Activated naive CD4-positive, alpha-beta T cell treated with anti-CD3 and anti-CD28 coated beads, Interleukin-2, amount 50 U/mL, for 24 hours (primary cell): ENCODE data around the gene GDPD5.

Experiments
- H3K27ac Mint-ChIP-seq: one replicate; pipeline ENCODE4 v1.8.0; 2021; ENCODE audit warnings: mild to moderate bottlenecking, mixed read lengths
- H3K27me3 Mint-ChIP-seq: one replicate; pipeline ENCODE4 v1.8.0; 2021; ENCODE audit warnings: mixed read lengths
- H3K36me3 Mint-ChIP-seq: one replicate; pipeline ENCODE4 v1.8.0; 2021; ENCODE audit warnings: mixed read lengths
- H3K4me1 Mint-ChIP-seq: one replicate; pipeline ENCODE4 v1.8.0; 2021; ENCODE audit warnings: mixed read lengths
- H3K4me3 Mint-ChIP-seq: one replicate; pipeline ENCODE4 v1.8.0; 2021; ENCODE audit warnings: mild to moderate bottlenecking, mixed read lengths
- H3K9me3 Mint-ChIP-seq: one replicate; pipeline ENCODE4 v1.8.0; 2021; ENCODE audit warnings: mixed read lengths

Gene GDPD5

GRCh38 chr11:75468534-75469340, 57.0 kb downstream of the GDPD5 start:
- Mint-ChIP-seq H3K27ac (no peak overlapping the region), H3K36me3 (no peaks in the 10 kb centered on the region), H3K9me3 (no peaks in the 10 kb centered on the region), H3K4me1 (no peaks in the 10 kb centered on the region), H3K27me3 (no peaks in the 10 kb centered on the region), H3K4me3 (no peak overlapping the region)

DNA sequence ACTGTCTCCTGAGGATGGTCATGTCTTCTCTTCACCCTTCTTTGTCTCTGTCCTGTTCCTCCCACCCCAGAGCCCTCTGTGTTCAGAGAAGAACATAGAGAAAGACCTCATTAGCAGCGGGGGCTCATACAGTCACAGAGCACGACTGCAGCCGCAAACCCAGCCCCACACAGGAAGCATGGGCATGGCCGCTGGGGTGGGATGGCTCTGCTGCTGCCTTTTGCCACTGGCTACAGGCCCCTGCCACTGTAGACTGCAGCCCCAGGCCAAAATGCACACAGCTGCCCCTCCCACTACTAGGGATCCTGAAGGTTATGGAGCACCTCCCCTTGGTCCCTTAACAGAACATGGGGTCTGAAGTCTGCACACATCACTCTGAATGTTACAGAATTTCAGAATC, 57.9 kb downstream of the GDPD5 start:
- H3K9me3 Mint-ChIP-seq = no peaks in the 10 kb centered on the region
- H3K4me1 Mint-ChIP-seq = no peaks in the 10 kb centered on the region
- H3K36me3 Mint-ChIP-seq = no peaks in the 10 kb centered on the region
- H3K27ac Mint-ChIP-seq = no peak overlapping the region
- no peaks in the 10 kb centered on the region for H3K27me3 Mint-ChIP-seq
- H3K4me3 Mint-ChIP-seq = no peak overlapping the region

DNA sequence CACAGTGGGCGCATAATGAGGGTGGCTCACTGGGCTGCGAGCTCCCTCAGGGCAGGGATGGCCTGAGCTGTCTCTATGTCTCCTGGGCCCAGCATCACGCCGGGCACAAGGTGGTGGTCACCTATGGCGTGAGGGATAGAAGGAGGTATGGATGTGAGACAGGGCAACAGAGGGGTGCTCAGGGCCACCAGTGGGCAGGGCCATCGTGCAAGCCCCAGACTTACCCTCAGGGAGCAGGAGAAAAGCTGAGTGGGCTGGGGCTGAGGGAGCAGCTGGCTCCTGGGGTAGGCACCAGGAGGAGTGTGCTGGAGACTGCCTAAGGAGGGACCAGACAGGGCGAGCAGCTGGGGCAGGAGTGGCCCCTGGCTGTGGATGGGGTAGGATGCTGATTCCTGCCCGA, 58.4 kb downstream of the GDPD5 start:
- Mint-ChIP-seq H3K4me1 (no peaks in the 10 kb centered on the region), H3K36me3 (no peaks in the 10 kb centered on the region), H3K27ac (no peak overlapping the region), H3K27me3 (no peaks in the 10 kb centered on the region), H3K9me3 (no peaks in the 10 kb centered on the region), H3K4me3 (no peak overlapping the region)

GRCh38 chr11:75465701-75466531, 59.8 kb downstream of the GDPD5 start:
- H3K9me3 Mint-ChIP-seq = no peaks in the 10 kb centered on the region
- no peaks in the 10 kb centered on the region for H3K36me3 Mint-ChIP-seq
- H3K4me1 Mint-ChIP-seq = no peaks in the 10 kb centered on the region
- no peaks in the 10 kb centered on the region for H3K27me3 Mint-ChIP-seq
- H3K27ac Mint-ChIP-seq = no peak overlapping the region
- no peak overlapping the region for H3K4me3 Mint-ChIP-seq

GRCh38 chr11:75463106-75463774, 62.5 kb downstream of the GDPD5 start:
- Mint-ChIP-seq H3K27ac (no peak overlapping the region), H3K4me3 (no peak overlapping the region), H3K36me3 (no peaks in the 10 kb centered on the region), H3K9me3 (no peaks in the 10 kb centered on the region), H3K27me3 (no peaks in the 10 kb centered on the region), H3K4me1 (no peaks in the 10 kb centered on the region)

DNA sequence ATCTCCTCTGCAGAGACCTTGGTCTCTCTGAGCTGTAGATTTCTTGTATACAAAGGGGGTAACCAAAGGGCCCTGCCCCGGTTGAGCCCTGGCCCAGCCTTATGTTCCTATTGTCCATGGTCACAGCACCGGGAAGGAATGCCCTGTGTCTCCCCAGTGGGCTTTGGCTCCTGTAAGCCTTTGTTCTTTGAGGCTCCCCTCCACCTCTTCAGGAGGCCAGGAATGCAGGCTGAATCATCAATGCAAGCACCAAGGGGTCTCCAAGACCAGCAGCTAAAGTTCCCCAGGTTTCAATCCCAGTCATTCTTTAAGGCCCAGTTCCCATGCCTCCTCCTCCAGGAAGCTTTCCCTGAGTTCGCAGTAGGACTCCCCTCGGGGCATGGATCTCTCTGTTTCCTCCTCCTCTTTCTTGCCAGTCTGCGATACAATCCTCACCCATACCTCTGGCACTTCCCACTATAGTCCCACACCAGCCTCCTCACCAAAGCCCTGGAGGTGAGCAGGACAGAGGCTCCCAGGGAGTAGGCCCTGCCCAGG, 63.6 kb downstream of the GDPD5 start:
- no peaks in the 10 kb centered on the region for H3K36me3 Mint-ChIP-seq
- no peaks in the 10 kb centered on the region for H3K4me1 Mint-ChIP-seq
- no peaks in the 10 kb centered on the region for H3K27me3 Mint-ChIP-seq
- H3K9me3 Mint-ChIP-seq = no peaks in the 10 kb centered on the region
- H3K27ac Mint-ChIP-seq = no peak overlapping the region
- no peak overlapping the region for H3K4me3 Mint-ChIP-seq

- Mint-ChIP-seq H3K36me3 (no peaks in the 10 kb centered on the region), H3K4me1 (no peaks in the 10 kb centered on the region), H3K27ac (no peak overlapping the region), H3K27me3 (no peaks in the 10 kb centered on the region), H3K9me3 (no peaks in the 10 kb centered on the region), H3K4me3 (no peak overlapping the region)
Measured at GRCh38 chr11:75461151-75461550, 64.6 kb downstream of the GDPD5 start.

DNA sequence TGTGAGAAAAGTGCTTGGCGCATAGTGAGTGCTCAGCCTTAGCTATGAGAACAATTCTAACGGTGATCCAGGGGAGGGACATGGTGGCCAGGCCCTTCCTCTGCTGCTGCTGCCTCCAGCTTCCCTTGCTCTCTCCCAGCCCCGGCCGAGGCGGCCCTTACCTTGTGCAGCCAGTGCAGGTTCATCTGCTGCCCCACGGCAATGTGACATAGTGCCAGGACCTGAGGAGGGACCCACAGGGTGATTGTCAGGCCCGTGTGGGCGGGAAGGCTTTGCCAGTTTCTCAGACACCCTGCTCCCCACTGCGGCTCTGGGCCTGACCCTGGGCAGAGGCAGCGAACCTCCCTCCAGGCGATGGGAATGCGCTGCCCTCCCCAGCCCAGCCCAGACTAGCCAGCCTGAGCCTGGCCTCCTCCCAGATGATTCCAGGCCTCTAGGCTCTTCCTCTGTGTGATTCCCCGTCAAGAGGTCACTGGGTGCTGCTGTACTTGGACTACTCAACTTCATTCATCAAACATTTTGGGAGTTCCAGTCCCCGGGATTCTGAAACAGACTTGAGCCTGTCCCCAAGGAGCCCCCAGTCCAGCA, 69.1 kb downstream of the GDPD5 start:
- peaks cover 4% of the 10 kb centered on the region for H3K36me3 Mint-ChIP-seq
- H3K27me3 Mint-ChIP-seq = no peaks in the 10 kb centered on the region
- H3K27ac Mint-ChIP-seq = no peak overlapping the region
- H3K4me1 Mint-ChIP-seq = no peaks in the 10 kb centered on the region
- no peaks in the 10 kb centered on the region for H3K9me3 Mint-ChIP-seq
- no peak overlapping the region for H3K4me3 Mint-ChIP-seq

DNA sequence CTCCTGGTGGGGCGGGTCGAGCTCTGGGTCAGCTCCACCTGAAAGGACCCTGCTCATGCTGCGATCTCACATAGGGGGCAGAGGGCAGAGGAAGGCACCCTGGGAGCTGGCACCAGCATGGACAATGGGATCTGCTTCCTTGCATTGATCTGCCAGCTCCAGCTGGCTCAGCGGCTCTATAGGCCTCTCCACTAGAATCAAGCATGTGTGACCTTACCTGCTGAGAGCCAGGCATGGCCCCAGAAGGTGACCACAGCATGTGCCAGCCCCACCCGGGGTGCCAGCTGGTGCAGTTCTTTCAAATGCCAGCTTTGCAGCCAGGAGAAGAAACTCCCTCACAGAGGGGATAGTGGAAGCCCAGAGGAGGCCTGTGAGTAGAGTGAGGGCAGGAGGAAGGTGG, 70.8 kb downstream of the GDPD5 start:
- Mint-ChIP-seq H3K36me3 (peaks cover 4% of the 10 kb centered on the region), H3K27ac (no peak overlapping the region), H3K9me3 (no peaks in the 10 kb centered on the region), H3K4me3 (no peak overlapping the region), H3K4me1 (no peaks in the 10 kb centered on the region), H3K27me3 (no peaks in the 10 kb centered on the region)

GRCh38 chr11:75453916-75454655, 71.7 kb downstream of the GDPD5 start:
- Mint-ChIP-seq H3K9me3 (no peaks in the 10 kb centered on the region), H3K27me3 (no peaks in the 10 kb centered on the region), H3K36me3 (peaks cover 4% of the 10 kb centered on the region), H3K4me1 (no peaks in the 10 kb centered on the region), H3K4me3 (no peak overlapping the region), H3K27ac (no peak overlapping the region)

DNA sequence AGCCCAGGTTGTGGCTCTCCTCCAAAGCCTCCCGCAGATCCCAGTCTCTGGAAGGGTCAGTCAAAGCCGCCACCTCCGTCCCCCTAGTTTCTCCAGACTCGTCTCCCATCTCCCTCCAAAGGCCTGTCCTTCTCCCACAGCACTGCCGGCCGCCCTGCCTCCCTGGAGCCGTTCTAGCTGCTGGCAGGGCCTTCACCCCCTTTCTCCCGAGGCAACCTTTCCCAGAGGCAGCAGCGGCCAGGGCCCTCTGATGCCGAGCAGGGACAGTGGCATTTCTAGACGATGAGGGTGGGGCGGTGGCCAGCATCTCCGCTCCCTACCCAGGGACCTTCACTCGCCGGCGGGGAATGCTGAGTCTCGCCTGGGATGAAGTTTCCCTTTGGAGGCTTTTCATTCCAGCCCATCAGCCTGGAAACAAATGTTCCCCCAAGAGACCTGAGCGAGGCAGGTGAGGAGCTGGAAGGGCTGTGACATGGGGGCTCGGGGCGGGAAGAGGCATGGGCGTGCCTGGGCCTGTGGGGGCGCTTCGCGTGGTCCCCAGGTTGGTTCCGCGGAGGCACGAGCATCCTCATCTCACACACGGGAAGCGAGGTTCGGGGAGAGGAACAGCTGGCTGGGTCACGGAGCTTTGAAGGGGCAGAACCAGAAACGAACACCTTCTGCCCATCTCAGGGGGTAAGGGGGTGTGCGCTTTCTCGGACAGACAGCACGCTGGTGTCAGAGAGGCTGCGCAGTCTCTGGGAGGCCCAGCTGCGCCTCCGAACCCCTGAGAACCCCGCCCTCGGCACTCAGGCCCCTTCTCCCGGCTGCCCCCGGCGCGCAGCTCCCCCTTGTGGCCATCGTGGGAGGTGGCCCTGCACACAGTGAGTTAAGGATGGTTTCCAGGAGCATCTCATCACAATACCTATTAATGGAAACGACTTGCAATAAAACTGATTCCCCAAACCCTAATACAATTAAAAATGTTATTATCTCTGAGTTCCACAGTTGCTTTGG, 74.6 kb downstream of the GDPD5 start:
- Mint-ChIP-seq H3K4me1 (no peaks in the 10 kb centered on the region), H3K36me3 (peaks cover 4% of the 10 kb centered on the region), H3K27me3 (no peaks in the 10 kb centered on the region), H3K9me3 (no peaks in the 10 kb centered on the region), H3K27ac (no peak overlapping the region), H3K4me3 (no peak overlapping the region)

- Mint-ChIP-seq H3K36me3 (peaks cover 4% of the 10 kb centered on the region), H3K9me3 (no peaks in the 10 kb centered on the region), H3K27me3 (no peaks in the 10 kb centered on the region), H3K27ac (no peak overlapping the region), H3K4me3 (no peak overlapping the region), H3K4me1 (no peaks in the 10 kb centered on the region)
Measured at GRCh38 chr11:75450236-75450635, 75.5 kb downstream of the GDPD5 start.

GRCh38 chr11:75449776-75450175, 76.0 kb downstream of the GDPD5 start:
- Mint-ChIP-seq H3K27ac (no peak overlapping the region), H3K4me1 (no peaks in the 10 kb centered on the region), H3K27me3 (no peaks in the 10 kb centered on the region), H3K36me3 (peaks cover 4% of the 10 kb centered on the region), H3K4me3 (no peak overlapping the region), H3K9me3 (no peaks in the 10 kb centered on the region)

DNA sequence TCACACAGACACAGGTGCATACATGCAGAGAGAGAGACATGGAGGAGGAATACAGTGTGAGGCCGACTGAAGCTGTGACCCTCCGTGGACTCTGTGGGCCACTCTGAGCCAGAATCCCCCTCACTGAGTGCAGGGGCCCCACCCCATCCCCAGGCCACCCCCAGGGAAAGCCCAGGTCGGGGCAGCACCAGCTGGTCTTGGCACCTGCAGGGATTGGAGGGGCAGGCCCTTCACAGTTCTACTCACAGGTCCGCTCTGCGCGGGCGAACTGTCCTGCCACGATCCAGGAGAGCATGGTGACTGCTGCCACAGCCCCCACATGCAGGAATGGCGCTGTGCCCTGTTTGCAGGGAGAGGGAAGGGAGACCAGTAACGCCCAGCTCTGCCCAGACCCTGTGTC, 76.5 kb downstream of the GDPD5 start:
- Mint-ChIP-seq H3K36me3 (peaks cover 4% of the 10 kb centered on the region), H3K9me3 (no peaks in the 10 kb centered on the region), H3K27ac (no peak overlapping the region)

More for the DNA sequence above, 76.5 kb downstream of the GDPD5 start:
- no peaks in the 10 kb centered on the region for H3K27me3 Mint-ChIP-seq
- no peaks in the 10 kb centered on the region for H3K4me1 Mint-ChIP-seq
- no peak overlapping the region for H3K4me3 Mint-ChIP-seq
